ENCODE measurements around the gene TMEM17. TPM values are rescaled to one million over a fixed set of nuclear protein-coding genes. Genes with fewer than 3 reads are reported as not detected.
"Not testable (repeated sequence)": the region's sequence is repeated elsewhere in the genome, so short reads cannot be mapped to it uniquely, and the experiment has no call there.

Gene TMEM17
- total RNA-seq, 1 donor from 2014 or later: 0.91 TPM

- H3K4me1 Mint-ChIP-seq (ENCODE audit: low read depth, unreplicated experiment): peaks cover 1% of the 10 kb centered on the region
- peaks cover 2% of the 10 kb centered on the region for H3K9me3 Mint-ChIP-seq (ENCODE audit: unreplicated experiment)
- H3K4me3 Mint-ChIP-seq (ENCODE audit: unreplicated experiment): no peak overlapping the region
- no peak for TF ChIP-seq CTCF (IDR thresholded peaks at IDR 0.05; ENCODE audit: partially characterized antibody, unreplicated experiment)
- no peak for DNase-seq
- peaks cover 5% of the 10 kb centered on the region for H3K36me3 Mint-ChIP-seq (ENCODE audit: unreplicated experiment)
- no peak overlapping the region for H3K27ac Mint-ChIP-seq (ENCODE audit: unreplicated experiment)
- no peaks in the 10 kb centered on the region for H3K27me3 Mint-ChIP-seq (ENCODE audit: unreplicated experiment)
Observed at GRCh38 chr2:62536873-62537547, 31.0 kb upstream of the TMEM17 start.

- not testable (repeated sequence) for H3K4me3 Mint-ChIP-seq (ENCODE audit: unreplicated experiment); H3K27ac Mint-ChIP-seq (ENCODE audit: unreplicated experiment); DNase-seq
Observed at GRCh38 chr2:62535521-62535920, 29.5 kb upstream of the TMEM17 start.

GRCh38 chr2:62531594-62531993 lies 25.6 kb upstream of the TMEM17 start:
- TF ChIP-seq CTCF (IDR thresholded peaks at IDR 0.05; ENCODE audit: partially characterized antibody, unreplicated experiment): no peak
- Mint-ChIP-seq H3K27ac (ENCODE audit: unreplicated experiment) (no peak overlapping the region), H3K36me3 (ENCODE audit: unreplicated experiment) (peaks cover 5% of the 10 kb centered on the region), H3K4me3 (ENCODE audit: unreplicated experiment) (no peak overlapping the region), H3K27me3 (ENCODE audit: unreplicated experiment) (no peaks in the 10 kb centered on the region), H3K9me3 (ENCODE audit: unreplicated experiment) (no peaks in the 10 kb centered on the region), H3K4me1 (ENCODE audit: low read depth, unreplicated experiment) (no peaks in the 10 kb centered on the region)
- no peak for DNase-seq

More at GRCh38 chr2:62535521-62535920, 29.5 kb upstream of the TMEM17 start:
- H3K9me3 Mint-ChIP-seq (ENCODE audit: unreplicated experiment); H3K27me3 Mint-ChIP-seq (ENCODE audit: unreplicated experiment); H3K4me1 Mint-ChIP-seq (ENCODE audit: low read depth, unreplicated experiment); H3K36me3 Mint-ChIP-seq (ENCODE audit: unreplicated experiment): not testable (repeated sequence)

- Mint-ChIP-seq H3K27ac (ENCODE audit: unreplicated experiment) (no peak overlapping the region), H3K4me3 (ENCODE audit: unreplicated experiment) (no peak overlapping the region), H3K27me3 (ENCODE audit: unreplicated experiment) (no peaks in the 10 kb centered on the region), H3K4me1 (ENCODE audit: low read depth, unreplicated experiment) (no peaks in the 10 kb centered on the region), H3K9me3 (ENCODE audit: unreplicated experiment) (no peaks in the 10 kb centered on the region), H3K36me3 (ENCODE audit: unreplicated experiment) (peaks cover under 1% of the 10 kb centered on the region)
- no peak for TF ChIP-seq CTCF (IDR thresholded peaks at IDR 0.05; ENCODE audit: partially characterized antibody, unreplicated experiment)
- DNase-seq: no peak
Observed at GRCh38 chr2:62529758-62530157, 23.8 kb upstream of the TMEM17 start.

GRCh38 chr2:62527478-62528210 lies 21.6 kb upstream of the TMEM17 start:
- no peak for DNase-seq
- Mint-ChIP-seq H3K27ac (ENCODE audit: unreplicated experiment) (no peak overlapping the region), H3K27me3 (ENCODE audit: unreplicated experiment) (no peaks in the 10 kb centered on the region), H3K4me3 (ENCODE audit: unreplicated experiment) (no peak overlapping the region), H3K4me1 (ENCODE audit: low read depth, unreplicated experiment) (no peaks in the 10 kb centered on the region), H3K36me3 (ENCODE audit: unreplicated experiment) (no peaks in the 10 kb centered on the region), H3K9me3 (ENCODE audit: unreplicated experiment) (no peaks in the 10 kb centered on the region)
- no peak for TF ChIP-seq CTCF (IDR thresholded peaks at IDR 0.05; ENCODE audit: partially characterized antibody, unreplicated experiment)
